ENCODE data around the gene MS4A7.
"Not testable (repeated sequence)": the region's sequence is repeated elsewhere in the genome, so short reads cannot be mapped to it uniquely, and the experiment has no call there.

MS4A7 gene

GRCh38 chr11:60357771-60358170 lies 20.6 kb upstream of the MS4A7 start:
- in situ Hi-C loops (cut with HindIII; ENCODE audit: low sequenced_read_pairs), result no loop called here
- H3K4me3 ChIP-seq (ENCODE audit: low read depth, low read length), result no peak overlapping the region
- no peak for DNase-seq (ENCODE audit: low read depth, low spot score)
- TF ChIP-seq, protein P1, sequence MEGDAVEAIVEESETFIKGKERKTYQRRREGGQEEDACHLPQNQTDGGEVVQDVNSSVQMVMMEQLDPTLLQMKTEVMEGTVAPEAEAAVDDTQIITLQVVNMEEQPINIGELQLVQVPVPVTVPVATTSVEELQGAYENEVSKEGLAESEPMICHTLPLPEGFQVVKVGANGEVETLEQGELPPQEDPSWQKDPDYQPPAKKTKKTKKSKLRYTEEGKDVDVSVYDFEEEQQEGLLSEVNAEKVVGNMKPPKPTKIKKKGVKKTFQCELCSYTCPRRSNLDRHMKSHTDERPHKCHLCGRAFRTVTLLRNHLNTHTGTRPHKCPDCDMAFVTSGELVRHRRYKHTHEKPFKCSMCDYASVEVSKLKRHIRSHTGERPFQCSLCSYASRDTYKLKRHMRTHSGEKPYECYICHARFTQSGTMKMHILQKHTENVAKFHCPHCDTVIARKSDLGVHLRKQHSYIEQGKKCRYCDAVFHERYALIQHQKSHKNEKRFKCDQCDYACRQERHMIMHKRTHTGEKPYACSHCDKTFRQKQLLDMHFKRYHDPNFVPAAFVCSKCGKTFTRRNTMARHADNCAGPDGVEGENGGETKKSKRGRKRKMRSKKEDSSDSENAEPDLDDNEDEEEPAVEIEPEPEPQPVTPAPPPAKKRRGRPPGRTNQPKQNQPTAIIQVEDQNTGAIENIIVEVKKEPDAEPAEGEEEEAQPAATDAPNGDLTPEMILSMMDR (IDR thresholded peaks at IDR 0.05; ENCODE audit: low read depth, low read length), result no peak

GRCh38 chr11:60360621-60361020 lies 17.7 kb upstream of the MS4A7 start:
- DNase-seq (ENCODE audit: low read depth, low spot score), result no peak
- in situ Hi-C loops (cut with HindIII; ENCODE audit: low sequenced_read_pairs), result no loop called here
- TF ChIP-seq, protein P1 (IDR thresholded peaks at IDR 0.05; ENCODE audit: low read depth, low read length), result no peak
- no peak overlapping the region for H3K4me3 ChIP-seq (ENCODE audit: low read depth, low read length)

GRCh38 chr11:60362241-60362640 lies 16.1 kb upstream of the MS4A7 start:
- H3K4me3 ChIP-seq (ENCODE audit: low read depth, low read length), result no peak overlapping the region
- no peak for DNase-seq (ENCODE audit: low read depth, low spot score)
- in situ Hi-C loops (cut with HindIII; ENCODE audit: low sequenced_read_pairs), result no loop called here
- TF ChIP-seq, protein P1 (IDR thresholded peaks at IDR 0.05; ENCODE audit: low read depth, low read length), result no peak

DNA sequence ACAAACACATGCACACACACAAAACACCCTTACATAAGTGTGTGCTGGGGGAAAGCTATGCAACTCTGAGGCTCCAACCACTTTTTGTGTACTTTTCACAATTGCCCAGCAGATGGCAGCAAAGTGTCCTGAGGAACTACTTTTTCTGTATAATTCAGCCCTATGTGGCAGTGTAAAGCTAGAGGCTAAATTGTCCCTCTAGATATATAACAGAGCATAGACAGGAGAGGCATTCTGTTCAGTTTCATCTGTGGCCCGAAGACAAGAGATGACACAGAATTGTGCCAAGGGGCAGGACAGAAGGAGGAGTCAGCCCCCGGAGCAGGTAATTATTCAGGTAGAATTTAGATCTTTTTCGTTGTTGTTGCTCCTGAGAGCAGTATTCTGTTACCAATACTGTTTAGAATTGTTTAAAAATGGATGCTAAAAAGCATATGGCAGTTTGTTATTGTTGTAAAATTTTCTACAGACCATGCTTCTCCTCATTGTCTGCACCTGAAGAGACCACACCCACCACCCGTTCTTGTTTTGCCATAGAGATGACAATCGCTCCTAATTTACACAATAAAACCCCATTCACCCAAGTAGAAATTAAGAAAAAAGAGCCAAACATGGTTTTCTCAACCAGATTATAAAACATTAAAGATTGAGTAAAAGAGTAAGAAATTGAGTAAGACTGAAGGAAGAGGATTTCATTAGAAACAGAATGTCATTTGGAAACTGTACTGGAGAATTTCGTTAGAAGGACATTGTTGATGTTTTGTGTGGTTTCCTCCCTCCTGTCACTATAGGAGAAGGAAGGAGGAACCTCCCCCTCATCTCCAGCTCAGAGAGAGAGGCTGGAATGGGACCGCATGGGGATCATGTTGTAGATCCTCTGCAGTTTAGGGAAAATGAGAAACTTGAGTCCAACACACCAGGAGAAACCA lies 14.5 kb upstream of the MS4A7 start:
- in situ Hi-C loops (cut with HindIII; ENCODE audit: low sequenced_read_pairs), result no loop called here
- H3K4me3 ChIP-seq (ENCODE audit: low read depth, low read length), result no peak overlapping the region
- TF ChIP-seq, protein P1 (IDR thresholded peaks at IDR 0.05; ENCODE audit: low read depth, low read length), result peak; percentile 63
- DNase-seq (ENCODE audit: low read depth, low spot score), result peak; percentile 24

DNA sequence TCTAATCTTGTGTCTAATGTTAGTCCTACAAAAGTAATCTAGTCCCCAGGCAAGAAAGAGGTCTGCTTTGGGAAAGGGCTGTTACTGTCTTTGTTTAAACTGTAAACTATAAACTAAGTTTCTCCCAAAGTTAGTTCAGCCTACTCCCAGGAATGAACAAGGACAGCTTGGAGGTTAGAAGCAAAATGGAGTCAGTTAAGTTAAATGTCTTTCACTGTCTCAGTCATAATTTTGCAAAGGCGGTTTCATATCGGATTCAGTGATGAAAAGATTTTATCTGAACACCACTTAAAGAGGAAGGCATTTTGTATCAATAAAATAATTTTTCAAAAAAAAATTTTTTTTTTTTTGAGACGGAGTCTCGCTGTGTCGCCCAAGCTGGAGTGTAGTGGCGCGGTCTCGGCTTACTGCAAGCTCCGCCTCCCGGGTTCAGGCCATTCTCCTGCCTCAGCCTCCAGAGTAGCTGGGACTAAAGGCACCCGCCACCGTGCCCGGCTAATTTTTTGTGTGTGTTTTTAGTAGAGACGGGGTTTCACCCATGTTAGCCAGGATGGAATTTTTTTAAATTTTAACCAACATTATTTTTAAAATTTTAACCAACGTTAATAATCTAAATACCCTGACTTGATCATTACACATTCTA lies 11.9 kb upstream of the MS4A7 start:
- in situ Hi-C loops (cut with HindIII; ENCODE audit: low sequenced_read_pairs); H3K4me3 ChIP-seq (ENCODE audit: low read depth, low read length); DNase-seq (ENCODE audit: low read depth, low spot score): not testable (repeated sequence)

GRCh38 chr11:60367009-60367408 lies 11.3 kb upstream of the MS4A7 start:
- in situ Hi-C loops (cut with HindIII; ENCODE audit: low sequenced_read_pairs), result no loop called here
- DNase-seq (ENCODE audit: low read depth, low spot score), result no peak
- TF ChIP-seq, protein P1 (IDR thresholded peaks at IDR 0.05; ENCODE audit: low read depth, low read length), result no peak
- no peak overlapping the region for H3K4me3 ChIP-seq (ENCODE audit: low read depth, low read length)

DNA sequence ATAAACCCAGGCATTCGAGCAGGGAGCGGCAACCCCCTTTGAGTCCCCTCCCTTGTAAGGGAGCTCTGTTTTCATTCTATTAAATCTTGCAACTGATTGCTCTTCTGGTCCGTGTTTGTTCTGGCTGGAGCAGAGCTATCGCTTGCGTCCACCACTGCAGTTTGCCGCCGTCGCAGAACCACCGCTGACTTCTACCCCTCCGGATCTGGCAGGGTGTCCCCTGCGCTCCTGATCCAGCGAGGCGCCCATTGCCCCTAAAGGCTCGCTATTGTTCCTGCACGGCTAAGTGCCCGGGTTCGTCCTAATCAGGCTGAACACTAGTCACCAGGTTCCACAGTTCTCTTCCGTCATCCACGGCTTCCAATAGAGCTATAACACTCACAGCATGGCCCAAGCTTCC lies 10.4 kb upstream of the MS4A7 start:
- no peak for DNase-seq (ENCODE audit: low read depth, low spot score)
- in situ Hi-C loops (cut with HindIII; ENCODE audit: low sequenced_read_pairs), result no loop called here
- TF ChIP-seq, protein P1 (IDR thresholded peaks at IDR 0.05; ENCODE audit: low read depth, low read length), result no peak
- no peak overlapping the region for H3K4me3 ChIP-seq (ENCODE audit: low read depth, low read length)
